Activated CD8-positive, alpha-beta memory T cell treated with anti-CD3 and anti-CD28 coated beads for 36 hours (primary cell): Measurements from ENCODE around the gene TRMT61A. TPM values are rescaled to one million over a fixed set of nuclear protein-coding genes. Genes with fewer than 3 reads are reported as not detected.

ENCODE experiments used
- CTCF ChIA-PET: fragments of 350-600 bp; sonication (Branson Sonifier 250); formaldehyde crosslinking; loops from one replicate; lab custom pipeline; 2021; ENCODE audit warnings: antibody characterized with exemption; lab: Charles Lee
- POLR2A ChIA-PET: fragments of 350-600 bp; sonication (Branson Sonifier 250); formaldehyde crosslinking; loops from one replicate; lab custom pipeline; 2021; ENCODE audit warnings: antibody characterized with exemption; lab: Charles Lee
- total RNA-seq, 2 experiments: library from RNA; stranded (reverse); gene quantifications; one replicate each; pipeline ENCODE4 v1.2.3, GENCODE V29; 2021

TRMT61A gene
- total RNA-seq: 10 to 100 TPM; 23.2 TPM

- CTCF ChIA-PET: interaction anchor here (1.7 to 6.9 kb wide), 3 partner anchors 9 to 29 kb away, joined by 6 to 38 read pairs (median 12); no protein-coding TSS in a partner anchor
- POLR2A ChIA-PET: interaction anchor here (1.0 to 1.1 kb wide), 2 partner anchors 8 to 10 kb away, joined by 3 read pairs; no protein-coding TSS in a partner anchor
Measured at GRCh38 chr14:103528587-103529382, at the start of gene TRMT61A. Gene TRMT61A, plus strand, starts transcription at chr14:103529196. Its CDS starts 783 bp downstream, at chr14:103529979.

DNA sequence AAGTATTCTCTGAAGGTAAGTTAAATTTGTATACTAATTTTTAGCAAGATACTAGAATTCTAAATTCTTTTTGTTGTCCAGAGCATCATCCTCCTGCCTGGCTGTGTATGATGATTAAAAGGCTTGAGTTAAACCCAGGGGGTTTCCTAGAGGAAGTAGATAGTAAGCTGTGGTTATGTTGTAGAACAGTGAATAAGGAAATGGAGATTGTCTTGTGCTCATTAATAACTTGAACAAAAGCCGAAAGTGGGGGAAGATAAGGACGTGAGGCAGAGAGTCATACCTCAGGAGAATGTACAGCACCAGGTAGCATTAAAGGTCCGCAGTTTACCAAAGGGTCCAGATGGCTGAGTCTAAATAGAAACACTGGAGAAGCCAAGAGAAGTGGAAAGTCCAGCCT is 48.4 kb upstream of the TRMT61A start:
- POLR2A ChIA-PET: no interaction called here
- CTCF ChIA-PET: no interaction called here

GRCh38 chr14:103483600-103483999 is 45.4 kb upstream of the TRMT61A start:
- POLR2A ChIA-PET: no interaction called here
- CTCF ChIA-PET: no interaction called here

GRCh38 chr14:103485504-103485903 is 43.5 kb upstream of the TRMT61A start:
- ChIA-PET POLR2A (no interaction called here), CTCF (no interaction called here)

- ChIA-PET CTCF (no interaction called here), POLR2A (no interaction called here)
Measured at GRCh38 chr14:103488071-103488470, 40.9 kb upstream of the TRMT61A start.

GRCh38 chr14:103488960-103489359 is 40.0 kb upstream of the TRMT61A start:
- CTCF ChIA-PET: interaction anchor here (0.6 to 0.9 kb wide), 2 partner anchors 11 to 71 kb away, joined by 3 to 5 read pairs; no protein-coding TSS in a partner anchor

DNA sequence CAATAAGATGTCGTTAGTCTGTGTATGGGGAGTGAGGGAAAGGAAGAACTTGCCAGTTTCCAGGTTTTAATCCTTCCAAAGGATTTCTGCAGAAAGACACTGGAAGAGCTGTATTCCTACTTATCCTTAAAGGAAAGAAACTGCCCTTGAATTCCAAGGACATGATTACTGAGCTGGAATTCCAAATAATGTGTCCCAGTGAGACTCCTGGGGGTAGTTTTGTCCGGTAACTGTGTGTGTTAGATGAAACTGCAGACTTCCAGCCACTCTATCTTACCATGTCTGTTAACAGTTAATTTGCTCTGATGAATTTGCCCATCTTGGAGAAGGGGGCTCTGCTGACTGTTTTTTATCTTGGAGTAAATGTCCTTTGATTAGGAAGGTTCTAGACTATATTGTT is 39.4 kb upstream of the TRMT61A start:
- ChIA-PET CTCF (interaction anchor here (0.6 to 0.9 kb wide), 2 partner anchors 10 to 71 kb away, joined by 3 to 5 read pairs; no protein-coding TSS in a partner anchor), POLR2A (no interaction called here)

More at GRCh38 chr14:103488960-103489359, 40.0 kb upstream of the TRMT61A start:
- POLR2A ChIA-PET: no interaction called here

DNA sequence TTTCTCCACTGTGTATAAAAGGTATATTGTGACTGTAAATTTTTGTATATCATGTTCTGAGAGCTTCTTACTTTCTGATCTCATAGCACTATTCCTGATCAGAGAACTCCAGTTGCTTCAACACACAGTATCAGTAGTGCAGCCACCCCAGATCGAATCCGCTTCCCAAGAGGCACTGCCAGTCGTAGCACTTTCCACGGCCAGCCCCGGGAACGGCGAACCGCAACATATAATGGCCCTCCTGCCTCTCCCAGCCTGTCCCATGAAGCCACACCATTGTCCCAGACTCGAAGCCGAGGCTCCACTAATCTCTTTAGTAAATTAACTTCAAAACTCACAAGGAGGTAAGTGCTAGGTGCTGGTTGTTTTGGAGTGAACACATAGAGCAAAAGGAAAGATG is 37.3 kb upstream of the TRMT61A start:
- POLR2A ChIA-PET: no interaction called here
- CTCF ChIA-PET: interaction anchor here (0.6 kb wide), 1 partner anchor 18 kb away, joined by 3 read pairs; no protein-coding TSS in a partner anchor

- POLR2A ChIA-PET: no interaction called here
- CTCF ChIA-PET: interaction anchor here (1.2 kb wide), 1 partner anchor 26 kb away, joined by 3 read pairs; no protein-coding TSS in a partner anchor
Measured at GRCh38 chr14:103492156-103492925, 36.7 kb upstream of the TRMT61A start.

DNA sequence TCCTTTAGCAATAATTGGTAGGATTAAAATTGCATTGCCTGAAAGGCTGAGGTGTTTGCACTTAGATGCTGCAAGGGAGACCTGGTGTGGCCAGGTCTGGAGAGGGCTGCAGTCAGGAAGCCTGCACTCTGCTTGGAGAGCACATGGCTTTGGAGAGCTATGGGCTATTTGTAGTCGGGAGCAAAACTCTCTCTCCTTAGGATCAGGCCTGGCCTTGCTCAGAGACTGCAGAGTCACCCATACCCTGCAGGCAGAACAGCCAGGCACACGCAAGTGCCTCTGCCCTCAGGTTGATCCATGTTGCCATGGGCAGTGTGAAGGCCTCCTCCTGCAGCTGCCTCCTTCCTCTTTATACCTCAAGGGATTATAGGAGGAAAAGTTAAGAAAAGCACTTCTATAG is 33.1 kb upstream of the TRMT61A start:
- ChIA-PET CTCF (interaction anchor here (1.0 kb wide), 1 partner anchor 23 kb away, joined by 5 read pairs; no protein-coding TSS in a partner anchor), POLR2A (no interaction called here)

DNA sequence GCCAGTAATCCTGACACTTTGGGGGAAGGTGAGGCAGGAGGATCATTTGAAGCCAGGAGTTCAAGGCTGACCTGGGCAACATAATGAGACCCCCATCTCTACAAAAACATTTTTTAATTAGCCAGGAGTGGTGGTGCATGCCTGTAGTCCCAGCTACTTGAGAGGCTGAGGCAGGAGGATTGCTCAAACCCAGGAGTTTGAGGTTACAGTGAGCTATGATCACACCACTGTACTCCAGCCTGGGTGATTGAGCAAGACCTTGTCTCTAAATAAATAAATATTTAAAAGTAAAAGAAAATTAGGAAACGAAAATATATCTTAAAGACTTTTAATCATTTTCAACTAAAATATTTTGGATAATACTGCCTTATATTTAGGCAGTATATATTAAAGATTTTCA is 32.2 kb upstream of the TRMT61A start:
- ChIA-PET CTCF (no interaction called here), POLR2A (no interaction called here)

- CTCF ChIA-PET: interaction anchor here (1.0 to 2.7 kb wide), 7 partner anchors 10 to 62 kb away, joined by 3 to 8 read pairs (median 5); partner anchors contain the start of gene BAG5
Measured at GRCh38 chr14:103499709-103500108, 29.3 kb upstream of the TRMT61A start.

DNA sequence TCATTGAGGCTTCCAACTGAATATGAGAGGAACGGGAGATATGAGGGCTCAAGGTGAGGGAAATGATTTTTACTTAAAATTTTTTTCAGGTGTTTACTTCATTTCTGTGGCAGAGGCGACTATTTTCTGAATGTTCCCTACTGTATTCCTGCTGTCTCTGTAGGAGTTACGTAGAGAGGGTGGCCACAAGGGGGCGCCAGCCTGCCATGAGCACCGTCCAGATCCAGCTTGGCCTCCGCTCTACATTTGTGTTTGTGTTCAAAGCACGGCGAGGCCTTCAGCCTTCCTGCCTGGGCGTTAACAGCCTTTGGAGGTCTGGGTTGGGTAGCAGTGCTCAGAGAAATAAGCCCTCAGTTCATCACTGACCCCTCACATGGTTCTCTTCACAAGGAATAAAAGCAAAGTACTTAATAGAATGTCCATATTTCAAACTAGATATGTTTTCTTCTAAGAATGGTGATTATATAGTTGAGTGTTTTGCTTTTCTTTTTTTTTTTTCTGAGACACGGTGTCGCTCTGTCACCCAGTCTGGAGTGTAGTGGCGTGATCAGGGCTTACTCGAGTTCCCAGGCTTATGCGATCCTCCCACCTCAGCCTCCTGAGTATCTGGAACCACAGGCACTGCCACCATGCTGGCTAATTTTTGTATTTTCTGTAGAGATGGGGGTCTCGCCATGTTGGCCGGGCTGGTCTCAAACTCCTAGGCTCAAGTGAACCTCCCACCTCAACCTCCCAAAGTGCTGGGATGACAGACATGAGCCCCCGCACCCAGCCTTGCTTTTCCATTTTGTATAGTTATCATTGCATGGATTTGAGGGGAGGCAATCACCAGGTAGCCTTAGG is 28.6 kb upstream of the TRMT61A start:
- ChIA-PET POLR2A (no interaction called here), CTCF (interaction anchor here (0.6 to 2.7 kb wide), 9 partner anchors 10 to 127 kb away, joined by 3 to 8 read pairs (median 5); partner anchors contain the start of gene BAG5)

More at GRCh38 chr14:103499709-103500108, 29.3 kb upstream of the TRMT61A start:
- POLR2A ChIA-PET: no interaction called here

- POLR2A ChIA-PET: no interaction called here
- CTCF ChIA-PET: interaction anchor here (1.4 kb wide), 1 partner anchor 60 kb away, joined by 4 read pairs; the partner anchor contains the start of gene BAG5
Measured at GRCh38 chr14:103501041-103501870, 27.7 kb upstream of the TRMT61A start.

DNA sequence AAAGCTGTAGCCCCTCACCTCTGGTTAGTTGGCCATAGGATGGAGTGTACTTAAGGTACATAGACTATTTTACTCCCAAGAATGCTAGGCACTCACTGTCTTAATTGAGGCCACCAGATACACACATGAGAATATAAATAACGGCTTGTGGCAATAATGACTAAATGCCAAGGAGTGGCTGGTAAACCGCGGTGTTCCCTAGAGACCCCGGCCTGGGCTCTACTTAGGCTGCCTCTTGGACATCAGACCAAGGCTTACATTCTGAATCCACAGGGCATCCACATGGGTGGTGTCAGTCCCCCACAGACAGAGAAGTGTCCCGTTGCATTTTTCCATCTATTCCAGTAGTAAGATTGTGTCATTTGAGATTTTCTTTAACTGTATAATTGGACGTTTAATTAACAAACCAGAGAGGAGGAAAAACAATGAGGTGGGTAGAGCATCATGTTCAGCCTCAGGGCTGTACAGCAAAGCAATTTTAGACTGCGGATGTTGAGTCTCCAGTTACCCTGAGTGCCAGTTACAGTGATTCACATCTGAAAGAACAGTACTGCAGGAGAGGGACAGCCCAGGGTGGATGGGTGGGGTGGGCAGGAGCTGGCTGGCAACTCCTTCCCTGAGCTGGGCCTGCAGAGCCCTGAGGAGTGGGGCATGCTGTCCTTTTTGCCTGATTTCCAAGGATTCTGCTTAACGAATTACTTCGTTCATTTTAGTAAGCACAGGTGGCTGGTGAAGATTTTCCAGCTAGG is 26.9 kb upstream of the TRMT61A start:
- POLR2A ChIA-PET: no interaction called here

DNA sequence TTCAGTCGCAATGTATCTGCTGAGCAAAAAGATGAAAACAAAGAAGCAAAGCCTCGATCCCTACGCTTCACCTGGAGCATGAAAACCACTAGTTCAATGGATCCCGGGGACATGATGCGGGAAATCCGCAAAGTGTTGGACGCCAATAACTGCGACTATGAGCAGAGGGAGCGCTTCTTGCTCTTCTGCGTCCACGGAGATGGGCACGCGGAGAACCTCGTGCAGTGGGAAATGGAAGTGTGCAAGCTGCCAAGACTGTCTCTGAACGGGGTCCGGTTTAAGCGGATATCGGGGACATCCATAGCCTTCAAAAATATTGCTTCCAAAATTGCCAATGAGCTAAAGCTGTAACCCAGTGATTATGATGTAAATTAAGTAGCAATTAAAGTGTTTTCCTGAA is 26.1 kb upstream of the TRMT61A start:
- CTCF ChIA-PET: interaction anchor here (1.1 kb wide), 1 partner anchor 16 kb away, joined by 3 read pairs; no protein-coding TSS in a partner anchor
- POLR2A ChIA-PET: no interaction called here

More for the DNA sequence above, 26.9 kb upstream of the TRMT61A start:
- CTCF ChIA-PET: interaction anchor here (1.1 kb wide), 1 partner anchor 17 kb away, joined by 3 read pairs; no protein-coding TSS in a partner anchor

DNA sequence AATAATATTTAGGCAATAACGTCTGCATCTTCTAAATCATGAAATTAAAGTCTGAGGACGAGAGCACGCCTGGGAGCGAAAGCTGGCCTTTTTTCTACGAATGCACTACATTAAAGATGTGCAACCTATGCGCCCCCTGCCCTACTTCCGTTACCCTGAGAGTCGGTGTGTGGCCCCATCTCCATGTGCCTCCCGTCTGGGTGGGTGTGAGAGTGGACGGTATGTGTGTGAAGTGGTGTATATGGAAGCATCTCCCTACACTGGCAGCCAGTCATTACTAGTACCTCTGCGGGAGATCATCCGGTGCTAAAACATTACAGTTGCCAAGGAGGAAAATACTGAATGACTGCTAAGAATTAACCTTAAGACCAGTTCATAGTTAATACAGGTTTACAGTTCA is 25.7 kb upstream of the TRMT61A start:
- ChIA-PET CTCF (no interaction called here), POLR2A (no interaction called here)
